RWPE1 (cell line): ENCODE measurements around the gene THAP12.

ENCODE experiments used
- CTCF ChIA-PET: fragments of 350-600 bp; sonication (Branson Sonifier 250); formaldehyde crosslinking; extraction: SDS; loops from one replicate; lab custom pipeline; 2021; lab: Yijun Ruan, JAX
- POLR2A ChIA-PET: fragments of 400-600 bp; formaldehyde crosslinking; extraction: SDS; loops from one replicate; lab custom pipeline; 2020; ENCODE audit warnings: antibody characterized with exemption; ENCODE audit not compliant: low non-redundant PET; lab: Yijun Ruan, JAX
- DNase-seq: peaks from one replicate; pipeline ENCODE4 v3.0.0; 2012; ENCODE audit warnings: low spot score
- H3K27ac ChIP-seq: fragments of 450-650 bp; 2 replicates; pipeline ENCODE4 v1.5.1; 2017
- CTCF ChIP-seq: fragments of 450-650 bp; conservative IDR thresholded peaks from 2 replicates; pipeline ENCODE4 v1.5.1; 2017; ENCODE audit warnings: low read depth, mild to moderate bottlenecking

THAP12 gene

DNA sequence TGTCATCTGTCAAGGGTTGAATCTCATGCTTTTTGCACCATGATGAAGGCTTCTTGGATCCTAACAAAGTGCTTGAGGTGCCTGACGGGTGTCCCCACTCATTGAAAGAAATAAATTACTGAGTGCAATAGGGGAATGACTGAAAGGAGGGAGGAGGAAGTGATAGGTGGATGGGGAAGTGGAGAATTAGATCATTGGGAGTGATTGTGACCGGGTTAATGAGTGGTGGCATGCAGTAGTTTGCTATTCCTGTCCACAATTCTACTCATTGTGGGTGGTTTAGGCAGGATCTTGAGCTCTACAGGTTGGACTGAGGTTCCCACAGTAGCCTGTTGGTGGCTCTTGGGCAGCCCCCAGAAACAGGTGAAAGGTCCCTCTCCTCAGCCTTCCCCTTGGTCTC lies 44.3 kb downstream of the THAP12 start:
- POLR2A ChIA-PET, result no interaction called here

GRCh38 chr11:76335842-76336241 lies 45.1 kb downstream of the THAP12 start:
- POLR2A ChIA-PET, result no interaction called here
- H3K27ac ChIP-seq, result no peak overlapping the region
- CTCF ChIA-PET, result no interaction called here
- no peak for DNase-seq
- no peak for TF ChIP-seq CTCF

More for the DNA sequence above, 44.3 kb downstream of the THAP12 start:
- no peak for DNase-seq
- no peak overlapping the region for H3K27ac ChIP-seq
- CTCF ChIA-PET, result no interaction called here
- no peak for TF ChIP-seq CTCF

DNA sequence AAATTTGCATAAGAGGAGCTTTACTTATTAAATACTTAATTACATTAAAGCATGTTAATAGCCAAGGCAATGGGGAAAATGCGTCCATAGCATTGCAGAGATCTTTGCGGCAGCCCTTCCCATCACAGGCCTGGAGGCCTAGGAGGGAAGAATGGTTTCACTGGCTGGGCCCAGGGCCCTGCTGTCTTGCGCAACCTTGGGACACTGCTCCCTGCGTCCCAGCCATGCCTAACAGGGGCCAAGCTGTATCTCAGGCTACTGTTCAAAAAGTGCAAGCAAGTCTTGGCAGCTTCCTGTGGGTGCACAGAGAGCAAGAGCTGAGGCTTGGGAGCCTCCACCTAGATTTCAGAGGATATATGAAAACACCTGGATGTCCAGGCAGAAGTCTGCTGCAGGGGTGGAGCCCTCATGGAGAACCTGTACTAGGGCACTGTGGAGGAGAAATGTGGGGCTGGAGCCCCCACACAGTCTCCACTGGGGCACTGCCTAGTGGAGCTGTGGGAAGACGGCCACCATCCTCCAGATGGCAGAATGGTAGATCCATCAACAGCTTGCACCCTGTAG lies 46.0 kb downstream of the THAP12 start:
- no peak for TF ChIP-seq CTCF
- H3K27ac ChIP-seq, result no peak overlapping the region
- DNase-seq, result no peak
- CTCF ChIA-PET, result no interaction called here
- POLR2A ChIA-PET, result no interaction called here

- H3K27ac ChIP-seq, result no peak overlapping the region
Measured at GRCh38 chr11:76330651-76331050, 50.3 kb downstream of the THAP12 start.

DNA sequence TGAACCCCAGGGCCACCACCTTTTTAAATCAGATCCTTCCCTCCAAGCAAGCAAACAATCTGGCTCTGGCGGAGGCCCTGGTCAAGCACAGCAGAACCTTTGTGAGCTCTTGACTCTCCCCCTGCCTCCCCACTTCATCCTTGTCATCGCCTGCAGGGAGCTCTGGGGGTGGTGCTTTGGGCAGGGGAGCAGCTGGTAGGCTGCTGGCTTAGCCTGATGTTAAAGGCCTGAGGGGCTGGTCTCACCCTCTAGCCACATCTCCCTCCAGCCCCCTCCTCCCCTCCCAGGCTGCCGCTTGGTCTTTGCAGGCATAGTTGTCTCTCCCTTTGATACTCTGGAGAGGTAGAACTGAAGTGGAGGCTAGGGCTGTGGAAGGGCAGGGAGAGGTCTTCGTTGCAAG lies 50.9 kb downstream of the THAP12 start:
- ChIA-PET CTCF (interaction anchor here (0.7 kb wide), 1 partner anchor 65 kb away, joined by 3 read pairs; no protein-coding TSS in a partner anchor), POLR2A (no interaction called here)
- no peak for DNase-seq
- no peak for TF ChIP-seq CTCF
- no peak overlapping the region for H3K27ac ChIP-seq

More at GRCh38 chr11:76330651-76331050, 50.3 kb downstream of the THAP12 start:
- no peak for TF ChIP-seq CTCF
- DNase-seq, result no peak
- CTCF ChIA-PET, result no interaction called here
- POLR2A ChIA-PET, result no interaction called here

DNA sequence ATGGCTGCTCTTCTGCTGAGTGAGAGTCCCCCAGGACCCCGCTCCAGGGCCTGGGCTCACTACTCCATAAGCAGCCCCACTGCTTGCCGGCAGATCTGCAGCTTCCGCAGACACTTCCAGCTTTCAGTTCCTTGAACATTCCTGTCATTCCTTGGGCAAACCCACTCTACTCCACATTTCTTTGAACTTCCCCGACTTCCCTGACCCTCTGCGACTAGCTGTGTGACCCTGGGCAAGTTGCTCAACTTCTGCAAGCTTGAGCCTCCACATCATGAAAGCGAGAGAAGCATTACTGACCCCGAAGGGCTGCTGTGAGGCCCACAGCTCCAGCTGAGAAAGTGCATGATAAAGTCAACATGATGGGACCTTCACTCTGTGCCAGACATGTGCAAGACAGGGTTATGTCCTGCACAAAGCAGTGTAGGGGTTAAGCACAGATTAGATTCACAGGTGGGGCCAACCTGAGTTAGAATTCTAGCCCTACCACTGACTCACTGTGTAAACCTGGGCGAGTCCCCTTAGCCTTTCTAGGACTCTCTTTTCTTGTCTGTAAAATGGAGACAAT lies 51.8 kb downstream of the THAP12 start:
- ChIA-PET POLR2A (no interaction called here), CTCF (no interaction called here)
- no peak for TF ChIP-seq CTCF
- no peak overlapping the region for H3K27ac ChIP-seq
- no peak for DNase-seq
